ENCODE measurements around the gene DIAPH1. TPM values are rescaled to one million over a fixed set of nuclear protein-coding genes. Genes with fewer than 3 reads are reported as not detected.

DIAPH1 gene
- total RNA-seq, 1 donor from 2014 or later, result 232 TPM

- Mint-ChIP-seq H3K36me3 (ENCODE audit: low read depth) (peaks cover 27% of the 10 kb centered on the region), H3K4me1 (peaks cover 37% of the 10 kb centered on the region), H3K4me3 (peak overlapping the region; percentile 96), H3K9me3 (no peaks in the 10 kb centered on the region), H3K27me3 (no peaks in the 10 kb centered on the region), H3K27ac (peak overlapping the region; percentile 76)
- intact Hi-C loops (cut with micrococcal nuclease), result loop anchor here (1.0 to 10.0 kb wide), 5 partner anchors 13 to 311 kb away; partner anchors contain the start of genes FCHSD1 and TAF7
- DNase-seq, result no peak
These were observed 17.3 kb upstream of the DIAPH1 start for GRCh38 chr5:141636106-141636412.

GRCh38 chr5:141635646-141636045 lies 16.8 kb upstream of the DIAPH1 start:
- H3K4me1 Mint-ChIP-seq, result peaks cover 35% of the 10 kb centered on the region
- H3K27ac Mint-ChIP-seq, result peak overlapping the region; percentile 76
- H3K4me3 Mint-ChIP-seq, result peak overlapping the region; percentile 96
- no peaks in the 10 kb centered on the region for H3K9me3 Mint-ChIP-seq
- H3K27me3 Mint-ChIP-seq, result no peaks in the 10 kb centered on the region
- peaks cover 22% of the 10 kb centered on the region for H3K36me3 Mint-ChIP-seq (ENCODE audit: low read depth)
- intact Hi-C loops (cut with micrococcal nuclease), result loop anchor here (1.0 to 10.0 kb wide), 5 partner anchors 12 to 311 kb away; partner anchors contain the start of genes FCHSD1 and TAF7
- no peak for DNase-seq

GRCh38 chr5:141634720-141635119 lies 15.9 kb upstream of the DIAPH1 start:
- H3K27ac Mint-ChIP-seq, result no peak overlapping the region

GRCh38 chr5:141633871-141634561 lies 15.2 kb upstream of the DIAPH1 start:
- H3K9me3 Mint-ChIP-seq, result no peaks in the 10 kb centered on the region
- peak overlapping the region; percentile 38 for H3K4me3 Mint-ChIP-seq
- no peak for DNase-seq
- intact Hi-C loops (cut with micrococcal nuclease), result loop anchor here (10.0 kb wide), 1 partner anchor 309 kb away; the partner anchor contains the start of gene TAF7
- peaks cover 30% of the 10 kb centered on the region for H3K36me3 Mint-ChIP-seq (ENCODE audit: low read depth)
- no peaks in the 10 kb centered on the region for H3K27me3 Mint-ChIP-seq
- H3K4me1 Mint-ChIP-seq, result peaks cover 33% of the 10 kb centered on the region
- H3K27ac Mint-ChIP-seq, result peak overlapping the region; percentile 57

More at GRCh38 chr5:141634720-141635119, 15.9 kb upstream of the DIAPH1 start:
- Mint-ChIP-seq H3K9me3 (no peaks in the 10 kb centered on the region), H3K27me3 (no peaks in the 10 kb centered on the region), H3K4me3 (peak overlapping the region; percentile 96), H3K4me1 (peaks cover 35% of the 10 kb centered on the region), H3K36me3 (ENCODE audit: low read depth) (peaks cover 27% of the 10 kb centered on the region)
- no peak for DNase-seq
- intact Hi-C loops (cut with micrococcal nuclease), result loop anchor here (10.0 kb wide), 1 partner anchor 310 kb away; the partner anchor contains the start of gene TAF7

- H3K4me1 Mint-ChIP-seq, result peaks cover 31% of the 10 kb centered on the region
- intact Hi-C loops (cut with micrococcal nuclease), result loop anchor here (10.0 kb wide), 1 partner anchor 308 kb away; the partner anchor contains the start of gene TAF7
- no peak for DNase-seq
- no peak overlapping the region for H3K4me3 Mint-ChIP-seq
- peaks cover 33% of the 10 kb centered on the region for H3K36me3 Mint-ChIP-seq (ENCODE audit: low read depth)
- H3K9me3 Mint-ChIP-seq, result no peaks in the 10 kb centered on the region
- H3K27ac Mint-ChIP-seq, result no peak overlapping the region
- H3K27me3 Mint-ChIP-seq, result no peaks in the 10 kb centered on the region
These were observed 13.8 kb upstream of the DIAPH1 start for GRCh38 chr5:141632650-141633049.

GRCh38 chr5:141630570-141631140 lies 11.9 kb upstream of the DIAPH1 start:
- DNase-seq, result no peak
- Mint-ChIP-seq H3K36me3 (ENCODE audit: low read depth) (peaks cover 46% of the 10 kb centered on the region), H3K9me3 (no peaks in the 10 kb centered on the region), H3K27ac (no peak overlapping the region), H3K4me3 (no peak overlapping the region), H3K4me1 (peaks cover 28% of the 10 kb centered on the region), H3K27me3 (no peaks in the 10 kb centered on the region)
- intact Hi-C loops (cut with micrococcal nuclease), result loop anchor here (10.0 kb wide), 1 partner anchor 306 kb away; the partner anchor contains the start of gene TAF7

GRCh38 chr5:141628175-141628788 lies 9.5 kb upstream of the DIAPH1 start:
- Mint-ChIP-seq H3K4me3 (no peak overlapping the region), H3K4me1 (peaks cover 17% of the 10 kb centered on the region), H3K27ac (no peak overlapping the region), H3K9me3 (no peaks in the 10 kb centered on the region), H3K36me3 (ENCODE audit: low read depth) (peaks cover 49% of the 10 kb centered on the region), H3K27me3 (no peaks in the 10 kb centered on the region)
- intact Hi-C loops (cut with micrococcal nuclease), result no loop called here
- no peak for DNase-seq

- intact Hi-C loops (cut with micrococcal nuclease), result loop anchor here (1.0 kb wide), 2 partner anchors 13 to 31 kb away; partner anchors contain the start of genes HDAC3 and RELL2
- no peak for DNase-seq
- peak overlapping the region; percentile 63 for H3K4me3 Mint-ChIP-seq
- peaks cover 27% of the 10 kb centered on the region for H3K4me1 Mint-ChIP-seq
- no peaks in the 10 kb centered on the region for H3K9me3 Mint-ChIP-seq
- H3K36me3 Mint-ChIP-seq (ENCODE audit: low read depth), result peaks cover 54% of the 10 kb centered on the region
- H3K27ac Mint-ChIP-seq, result peak overlapping the region; percentile 77
- H3K27me3 Mint-ChIP-seq, result no peaks in the 10 kb centered on the region
These were observed 4.8 kb upstream of the DIAPH1 start for GRCh38 chr5:141623611-141624010.

- H3K4me1 Mint-ChIP-seq, result peaks cover 27% of the 10 kb centered on the region
- peaks cover 52% of the 10 kb centered on the region for H3K36me3 Mint-ChIP-seq (ENCODE audit: low read depth)
- intact Hi-C loops (cut with micrococcal nuclease), result loop anchor here (1.0 kb wide), 2 partner anchors 13 to 31 kb away; partner anchors contain the start of genes HDAC3 and RELL2
- H3K27me3 Mint-ChIP-seq, result no peaks in the 10 kb centered on the region
- peak overlapping the region; percentile 77 for H3K27ac Mint-ChIP-seq
- peak overlapping the region; percentile 63 for H3K4me3 Mint-ChIP-seq
- no peaks in the 10 kb centered on the region for H3K9me3 Mint-ChIP-seq
- peak; percentile 76 for DNase-seq
These were observed 4.4 kb upstream of the DIAPH1 start for GRCh38 chr5:141623186-141623585.

GRCh38 chr5:141618030-141618803 lies 583 bp downstream of the DIAPH1 start:
- intact Hi-C loops (cut with micrococcal nuclease), result no loop called here
- peak overlapping the region; percentile 99 for H3K27ac Mint-ChIP-seq
- DNase-seq, result peak; percentile 84
- H3K9me3 Mint-ChIP-seq, result no peaks in the 10 kb centered on the region
- H3K4me1 Mint-ChIP-seq, result peaks cover 56% of the 10 kb centered on the region
- peak overlapping the region; percentile 100 for H3K4me3 Mint-ChIP-seq
- no peaks in the 10 kb centered on the region for H3K27me3 Mint-ChIP-seq
- H3K36me3 Mint-ChIP-seq (ENCODE audit: low read depth), result peaks cover 41% of the 10 kb centered on the region

- Mint-ChIP-seq H3K9me3 (no peaks in the 10 kb centered on the region), H3K27me3 (no peaks in the 10 kb centered on the region), H3K36me3 (ENCODE audit: low read depth) (peaks cover 43% of the 10 kb centered on the region), H3K4me1 (peaks cover 58% of the 10 kb centered on the region), H3K4me3 (peak overlapping the region; percentile 100), H3K27ac (peak overlapping the region; percentile 99)
- intact Hi-C loops (cut with micrococcal nuclease), result no loop called here
- DNase-seq, result peak; percentile 71
These were observed 1.1 kb downstream of the DIAPH1 start for GRCh38 chr5:141617682-141618029.

- Mint-ChIP-seq H3K4me3 (peak overlapping the region; percentile 100), H3K36me3 (ENCODE audit: low read depth) (peaks cover 45% of the 10 kb centered on the region), H3K27ac (peak overlapping the region; percentile 99), H3K27me3 (no peaks in the 10 kb centered on the region), H3K9me3 (no peaks in the 10 kb centered on the region), H3K4me1 (peaks cover 62% of the 10 kb centered on the region)
- DNase-seq, result no peak
- intact Hi-C loops (cut with micrococcal nuclease), result no loop called here
These were observed 1.7 kb downstream of the DIAPH1 start for GRCh38 chr5:141617128-141617527.

GRCh38 chr5:141615991-141616720 lies 2.6 kb downstream of the DIAPH1 start:
- intact Hi-C loops (cut with micrococcal nuclease), result no loop called here
- peaks cover 42% of the 10 kb centered on the region for H3K36me3 Mint-ChIP-seq (ENCODE audit: low read depth)
- no peak for DNase-seq
- no peaks in the 10 kb centered on the region for H3K27me3 Mint-ChIP-seq
- H3K4me1 Mint-ChIP-seq, result peaks cover 64% of the 10 kb centered on the region
- peak overlapping the region; percentile 68 for H3K27ac Mint-ChIP-seq
- peak overlapping the region; percentile 100 for H3K4me3 Mint-ChIP-seq
- no peaks in the 10 kb centered on the region for H3K9me3 Mint-ChIP-seq

Data from activated CD4-positive, alpha-beta T cell treated with anti-CD3 and anti-CD28 coated beads, Interleukin-2, amount 10 ng/mL, durations not matched to agents 24 days and 14 days (primary cell).